Omental fat pad (tissue), 4 donors: ENCODE measurements around the gene MEGF11. TPM values are rescaled to one million over a fixed set of nuclear protein-coding genes. Genes with fewer than 3 reads are reported as not detected.

ENCODE experiments used
- ATAC-seq: fragments of 150-250 bp; one replicate; pipeline ENCODE4 v1.9.1; 2016; ENCODE audit warnings: mild to moderate bottlenecking, moderate library complexity; ENCODE audit not compliant: low FRiP score
- DNase-seq: peaks from one replicate; pipeline ENCODE4 v3.0.0-alpha.2; 2019; ENCODE audit warnings: low spot score
- total RNA-seq, 4 donors: library from RNA; depleted of rRNA; stranded (reverse); fragments of >200 nt; gene quantifications; one replicate each; pipeline ENCODE4 v1.1.0, GENCODE V29; 2016
- TF ChIP-seq, protein P1 (sequence below), 3 donors: fragments of 450-650 bp; IDR thresholded peaks; one replicate each; pipeline ENCODE4 v1.5.1; 2016 to 2017; ENCODE audit warnings: antibody characterized with exemption in 3 of 3, mild to moderate bottlenecking in 3 of 3, moderate library complexity in 2 of 3

The MEGF11 gene
- total RNA-seq, 4 donors from 2014 or later, result 0.47 TPM; not detected in 3

DNA sequence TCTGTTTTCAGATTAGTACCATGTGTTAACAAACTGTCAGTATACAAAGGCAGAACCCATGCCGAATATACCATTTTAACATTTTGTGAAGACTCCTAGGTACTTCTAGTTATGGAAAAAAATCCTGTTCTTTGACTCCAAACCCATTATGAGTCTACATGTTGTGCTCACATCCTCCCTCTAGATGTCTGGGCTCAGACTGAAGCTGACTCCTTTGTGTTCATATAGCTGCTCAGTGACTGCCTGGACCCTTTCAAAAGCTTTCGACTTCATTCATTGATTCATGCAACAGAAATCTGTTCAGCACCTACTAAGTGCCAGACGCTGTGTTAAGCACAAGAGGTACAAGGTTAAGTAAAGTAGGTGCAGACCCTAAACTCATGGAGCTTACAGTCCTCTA lies 60.5 kb downstream of the MEGF11 start:
- TF ChIP-seq, protein P1, sequence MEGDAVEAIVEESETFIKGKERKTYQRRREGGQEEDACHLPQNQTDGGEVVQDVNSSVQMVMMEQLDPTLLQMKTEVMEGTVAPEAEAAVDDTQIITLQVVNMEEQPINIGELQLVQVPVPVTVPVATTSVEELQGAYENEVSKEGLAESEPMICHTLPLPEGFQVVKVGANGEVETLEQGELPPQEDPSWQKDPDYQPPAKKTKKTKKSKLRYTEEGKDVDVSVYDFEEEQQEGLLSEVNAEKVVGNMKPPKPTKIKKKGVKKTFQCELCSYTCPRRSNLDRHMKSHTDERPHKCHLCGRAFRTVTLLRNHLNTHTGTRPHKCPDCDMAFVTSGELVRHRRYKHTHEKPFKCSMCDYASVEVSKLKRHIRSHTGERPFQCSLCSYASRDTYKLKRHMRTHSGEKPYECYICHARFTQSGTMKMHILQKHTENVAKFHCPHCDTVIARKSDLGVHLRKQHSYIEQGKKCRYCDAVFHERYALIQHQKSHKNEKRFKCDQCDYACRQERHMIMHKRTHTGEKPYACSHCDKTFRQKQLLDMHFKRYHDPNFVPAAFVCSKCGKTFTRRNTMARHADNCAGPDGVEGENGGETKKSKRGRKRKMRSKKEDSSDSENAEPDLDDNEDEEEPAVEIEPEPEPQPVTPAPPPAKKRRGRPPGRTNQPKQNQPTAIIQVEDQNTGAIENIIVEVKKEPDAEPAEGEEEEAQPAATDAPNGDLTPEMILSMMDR (IDR thresholded peaks at IDR 0.05), result no peak
- ATAC-seq (no peak), DNase-seq (no peak)

DNA sequence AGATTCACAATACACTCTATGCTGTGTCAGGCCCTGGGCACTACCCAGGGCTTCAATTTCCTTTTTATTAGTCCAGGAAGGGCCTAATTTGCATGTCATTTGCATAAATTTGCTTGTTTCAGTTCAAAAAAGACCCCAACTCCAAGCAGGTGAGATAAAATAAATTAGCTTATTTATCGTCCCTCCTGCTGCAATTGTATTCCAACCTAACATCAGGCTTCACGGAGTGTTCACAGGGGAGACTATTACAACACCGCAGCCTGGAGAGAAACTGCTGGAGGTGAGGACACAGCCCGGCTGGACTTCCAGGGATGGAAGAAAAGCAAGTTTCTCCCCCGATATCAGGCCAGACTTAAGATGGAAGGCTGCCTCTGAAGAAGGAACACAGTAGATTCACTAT lies 62.8 kb downstream of the MEGF11 start:
- DNase-seq, result no peak
- TF ChIP-seq, protein P1 (IDR thresholded peaks at IDR 0.05), result no peak
- ATAC-seq, result no peak

DNA sequence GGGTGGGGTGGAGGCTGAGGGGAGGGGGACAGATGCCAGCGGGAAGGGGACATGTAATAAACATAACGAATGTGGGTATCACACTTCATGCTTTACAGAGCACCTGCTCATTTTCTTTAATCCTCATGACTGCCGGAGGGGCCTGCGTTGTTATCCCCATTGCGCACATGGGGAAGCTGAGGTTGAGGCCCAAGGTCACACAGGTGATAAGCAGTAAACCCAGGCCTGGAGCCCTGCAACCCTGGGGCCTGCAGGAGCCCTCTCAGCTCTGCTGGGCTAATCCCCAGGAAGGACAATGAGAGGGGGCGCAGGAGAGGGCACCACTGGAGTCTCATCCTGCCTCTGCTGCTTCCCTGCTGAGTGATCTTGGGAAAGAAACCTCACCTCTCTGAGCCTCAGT lies 64.3 kb downstream of the MEGF11 start:
- no peak for DNase-seq
- TF ChIP-seq, protein P1 (IDR thresholded peaks at IDR 0.05), result no peak
- no peak for ATAC-seq

DNA sequence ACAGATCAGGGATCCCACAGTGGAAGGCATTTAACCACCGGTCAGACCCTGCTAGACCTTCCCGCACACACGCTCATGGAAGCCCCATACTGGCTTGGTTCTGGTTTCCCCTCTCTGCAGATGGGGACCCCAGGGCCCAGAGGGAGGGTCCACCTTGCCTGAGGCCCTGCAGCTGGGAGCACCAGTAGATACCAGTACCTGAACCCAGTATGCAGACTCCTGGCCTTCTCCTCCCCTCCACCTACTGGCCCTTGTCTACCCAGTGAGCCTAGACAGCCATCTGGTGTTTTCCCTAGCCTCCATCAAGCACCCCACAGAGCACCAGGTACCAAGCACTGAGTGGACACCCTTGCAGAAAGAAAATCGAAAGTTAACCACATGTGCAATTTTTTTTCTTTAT lies 65.1 kb downstream of the MEGF11 start:
- DNase-seq (no peak), ATAC-seq (no peak)
- TF ChIP-seq, protein P1 (IDR thresholded peaks at IDR 0.05), result no peak

DNA sequence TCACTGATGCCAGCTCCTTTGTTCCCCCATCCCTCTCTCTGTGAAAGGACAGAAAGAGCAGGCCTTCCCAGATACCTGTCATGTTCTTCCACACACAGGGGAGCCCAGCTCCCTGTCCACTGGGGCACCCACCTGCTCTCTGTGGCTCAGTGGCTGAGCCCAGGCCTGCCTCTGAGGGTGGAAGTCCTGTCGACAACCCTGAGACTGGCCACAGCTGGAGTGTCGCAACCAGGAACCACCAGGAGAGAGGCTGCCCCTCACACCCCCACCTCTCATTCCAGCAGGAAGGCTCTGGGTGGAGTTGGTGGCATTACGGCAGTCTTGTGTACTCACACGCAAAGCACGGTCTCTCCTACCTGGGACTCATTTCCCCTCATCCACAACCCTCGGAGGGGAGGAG lies 66.3 kb downstream of the MEGF11 start:
- no peak for DNase-seq
- ATAC-seq, result no peak
- TF ChIP-seq, protein P1 (IDR thresholded peaks at IDR 0.05), result no peak

DNA sequence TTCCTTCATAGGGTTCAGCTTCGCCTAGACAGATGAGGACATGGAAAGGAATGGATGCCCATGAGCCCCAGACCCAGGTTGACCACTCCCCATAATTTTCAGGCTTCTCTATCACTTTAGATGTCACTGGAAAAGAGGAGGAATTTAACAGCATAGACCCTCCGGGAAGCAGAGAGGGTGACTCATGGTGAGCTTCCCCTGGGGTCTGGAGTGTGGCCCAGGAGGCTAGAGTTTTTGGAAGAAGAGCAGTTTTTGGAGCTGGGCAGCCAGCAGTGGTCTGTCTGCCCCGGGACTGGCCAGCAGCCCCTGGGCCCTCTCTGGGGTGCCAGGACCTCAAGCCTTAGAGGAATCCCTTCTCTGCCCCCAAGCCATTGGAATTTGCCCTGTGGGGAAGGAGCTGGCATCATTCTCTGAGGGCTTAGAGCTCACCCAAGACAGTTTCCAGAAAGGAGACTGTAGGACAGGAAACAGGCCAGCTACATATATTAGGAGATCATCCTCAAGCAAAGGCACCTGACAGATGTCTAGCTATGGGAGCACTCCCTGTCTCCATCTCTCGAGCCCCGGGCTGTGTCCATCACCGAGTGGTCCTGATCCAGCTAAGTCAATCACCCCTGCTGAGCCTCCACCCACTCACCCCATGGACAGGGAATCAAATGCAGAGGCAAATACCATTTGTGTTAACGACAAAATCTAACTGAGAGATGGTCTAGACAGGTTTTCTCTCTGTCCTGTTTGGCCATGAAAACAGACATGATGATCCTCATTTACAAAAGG lies 67.3 kb downstream of the MEGF11 start:
- ATAC-seq (no peak), DNase-seq (no peak)

More for the DNA sequence above, 67.3 kb downstream of the MEGF11 start:
- TF ChIP-seq, protein P1 (IDR thresholded peaks at IDR 0.05), result no peak
